ENCODE data around the gene CTDP1.

CTDP1 gene

DNA sequence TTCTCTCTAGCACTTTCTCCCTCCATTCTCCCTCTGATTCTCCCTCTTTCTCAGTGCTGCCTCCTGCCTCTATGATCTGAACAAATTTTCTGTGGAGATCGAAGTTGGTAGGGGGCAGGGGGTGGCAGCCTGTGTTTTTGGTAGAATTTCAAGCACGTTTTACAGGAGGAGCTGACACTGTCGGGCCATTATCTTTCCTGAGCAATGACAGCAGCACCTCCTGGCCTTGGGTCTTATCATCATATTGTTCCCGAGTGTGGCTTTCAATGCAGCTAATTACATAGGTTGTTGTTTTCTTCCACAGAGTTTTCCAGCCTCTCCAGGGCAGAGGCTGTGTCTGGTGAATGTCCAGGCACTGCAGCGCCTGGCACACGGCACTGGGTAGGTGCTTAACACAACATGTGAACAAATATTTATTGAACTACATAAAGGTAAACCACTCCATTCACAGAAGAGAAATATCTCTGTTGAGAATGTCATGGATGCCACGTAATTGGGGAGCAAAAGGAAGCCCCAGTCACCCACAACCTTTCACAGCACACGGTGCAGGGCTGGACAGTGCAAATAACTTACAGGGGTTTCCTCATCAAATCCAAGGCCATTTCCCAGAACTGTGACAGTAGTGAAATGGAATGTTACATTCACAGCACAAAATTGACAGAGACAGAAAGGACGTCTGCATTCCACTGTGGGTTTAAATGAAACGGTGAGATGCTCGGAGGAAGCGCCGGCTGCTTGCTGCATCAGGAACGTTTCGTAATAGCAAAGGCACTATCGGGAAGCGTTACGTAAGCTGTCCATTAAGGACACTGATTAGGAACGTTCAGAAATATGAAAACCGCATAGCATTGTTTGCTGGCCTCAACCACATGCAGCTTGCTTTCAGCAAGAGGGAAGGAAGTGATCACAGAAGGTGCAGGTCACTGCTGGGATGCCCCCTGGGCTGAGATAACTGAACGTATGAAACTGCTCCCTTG is 111.7 kb downstream of the CTDP1 start (continued):
- TF ChIP-seq, protein P1, sequence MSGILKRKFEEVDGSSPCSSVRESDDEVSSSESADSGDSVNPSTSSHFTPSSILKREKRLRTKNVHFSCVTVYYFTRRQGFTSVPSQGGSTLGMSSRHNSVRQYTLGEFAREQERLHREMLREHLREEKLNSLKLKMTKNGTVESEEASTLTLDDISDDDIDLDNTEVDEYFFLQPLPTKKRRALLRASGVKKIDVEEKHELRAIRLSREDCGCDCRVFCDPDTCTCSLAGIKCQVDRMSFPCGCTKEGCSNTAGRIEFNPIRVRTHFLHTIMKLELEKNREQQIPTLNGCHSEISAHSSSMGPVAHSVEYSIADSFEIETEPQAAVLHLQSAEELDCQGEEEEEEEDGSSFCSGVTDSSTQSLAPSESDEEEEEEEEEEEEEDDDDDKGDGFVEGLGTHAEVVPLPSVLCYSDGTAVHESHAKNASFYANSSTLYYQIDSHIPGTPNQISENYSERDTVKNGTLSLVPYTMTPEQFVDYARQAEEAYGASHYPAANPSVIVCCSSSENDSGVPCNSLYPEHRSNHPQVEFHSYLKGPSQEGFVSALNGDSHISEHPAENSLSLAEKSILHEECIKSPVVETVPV (CRISPR knock-in tag; IDR thresholded peaks at IDR 0.05) = no peak
- TF ChIP-seq ZFP30 (CRISPR knock-in tag; IDR thresholded peaks at IDR 0.05) = no peak

DNA sequence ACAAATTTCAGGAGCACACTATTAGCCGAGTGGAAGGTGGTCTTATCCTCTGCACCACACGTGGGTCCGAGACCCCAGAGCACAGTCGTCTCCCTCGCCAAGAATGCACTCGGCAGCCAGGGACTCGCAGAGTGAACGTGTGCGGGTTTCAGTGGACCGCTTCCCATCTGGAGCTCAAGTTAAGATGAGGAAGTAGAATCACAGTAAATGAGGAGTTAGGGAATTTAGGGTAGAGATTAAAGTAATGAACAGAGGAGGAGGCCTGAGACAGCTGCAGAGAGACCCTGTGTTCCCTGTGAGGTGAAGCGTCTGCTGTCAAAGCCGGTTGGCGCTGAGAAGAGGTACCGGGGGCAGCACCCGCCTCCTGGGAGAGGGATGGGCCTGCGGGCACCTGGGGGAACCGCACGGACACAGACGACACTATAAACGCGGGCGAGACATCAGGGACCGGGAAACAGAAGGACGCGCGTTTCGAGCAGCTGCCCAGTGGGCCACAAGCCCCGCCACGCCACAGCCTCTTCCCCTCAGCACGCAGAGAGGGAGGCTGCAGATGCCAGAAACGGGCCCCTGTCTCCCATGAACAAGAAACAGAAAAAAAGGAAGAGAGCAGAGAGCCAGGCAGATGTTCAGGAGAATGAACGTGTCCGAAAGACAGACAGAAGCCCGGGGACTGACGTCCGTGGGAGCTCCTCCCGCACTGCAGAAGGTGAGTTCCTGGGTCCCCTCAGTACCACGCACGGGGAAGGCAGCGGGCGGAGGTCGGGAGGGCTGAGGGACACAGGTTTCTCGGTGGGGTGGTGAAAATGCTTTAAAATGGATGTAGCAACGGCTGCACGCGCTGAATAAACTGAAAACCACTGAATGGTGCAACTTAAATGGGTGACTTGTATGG is 112.7 kb downstream of the CTDP1 start:
- ATAC-seq = no peak
- TF ChIP-seq ZFP30 (CRISPR knock-in tag; IDR thresholded peaks at IDR 0.05) (no peak), TOX (CRISPR knock-in tag; IDR thresholded peaks at IDR 0.05; ENCODE audit: borderline replicate concordance) (no peak)
- TF ChIP-seq, protein P2, sequence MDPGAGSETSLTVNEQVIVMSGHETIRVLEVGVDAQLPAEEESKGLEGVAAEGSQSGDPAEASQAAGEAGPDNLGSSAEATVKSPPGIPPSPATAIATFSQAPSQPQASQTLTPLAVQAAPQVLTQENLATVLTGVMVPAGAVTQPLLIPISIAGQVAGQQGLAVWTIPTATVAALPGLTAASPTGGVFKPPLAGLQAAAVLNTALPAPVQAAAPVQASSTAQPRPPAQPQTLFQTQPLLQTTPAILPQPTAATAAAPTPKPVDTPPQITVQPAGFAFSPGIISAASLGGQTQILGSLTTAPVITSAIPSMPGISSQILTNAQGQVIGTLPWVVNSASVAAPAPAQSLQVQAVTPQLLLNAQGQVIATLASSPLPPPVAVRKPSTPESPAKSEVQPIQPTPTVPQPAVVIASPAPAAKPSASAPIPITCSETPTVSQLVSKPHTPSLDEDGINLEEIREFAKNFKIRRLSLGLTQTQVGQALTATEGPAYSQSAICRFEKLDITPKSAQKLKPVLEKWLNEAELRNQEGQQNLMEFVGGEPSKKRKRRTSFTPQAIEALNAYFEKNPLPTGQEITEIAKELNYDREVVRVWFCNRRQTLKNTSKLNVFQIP (CRISPR knock-in tag; IDR thresholded peaks at IDR 0.05; ENCODE audit: borderline replicate concordance, low read depth) = no peak

DNA sequence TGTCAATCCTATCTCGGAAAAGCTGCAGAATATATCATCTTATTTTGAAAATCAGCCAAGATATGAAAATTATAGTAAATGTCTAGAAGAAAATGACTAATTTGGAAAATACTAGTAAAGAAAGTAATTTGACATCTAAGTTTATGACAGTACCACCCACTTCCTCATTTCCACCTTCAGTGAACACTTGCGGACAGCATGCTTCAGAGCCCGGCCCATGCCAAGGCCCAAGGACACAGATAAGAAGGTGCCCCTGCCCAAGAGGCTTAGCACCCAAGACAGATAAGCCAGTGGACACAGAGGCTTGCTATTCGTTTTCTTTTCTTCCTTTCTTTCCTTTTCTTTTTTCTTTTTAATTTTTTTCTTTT is 113.4 kb downstream of the CTDP1 start:
- TF ChIP-seq PPARA (CRISPR knock-in tag; IDR thresholded peaks at IDR 0.05; ENCODE audit: borderline replicate concordance) (no peak), ZFP3 (CRISPR knock-in tag; IDR thresholded peaks at IDR 0.05) (no peak), BACH2 (CRISPR knock-in tag; IDR thresholded peaks at IDR 0.05; ENCODE audit: borderline replicate concordance) (no peak), ZFP30 (CRISPR knock-in tag; IDR thresholded peaks at IDR 0.05) (no peak), ZNF70 (CRISPR knock-in tag; IDR thresholded peaks at IDR 0.05) (no peak), GLIS3 (CRISPR knock-in tag; IDR thresholded peaks at IDR 0.05) (no peak), CSDC2 (CRISPR knock-in tag; IDR thresholded peaks at IDR 0.05) (no peak), SNAI2 (CRISPR knock-in tag; IDR thresholded peaks at IDR 0.05) (no peak), ZC3H10 (CRISPR knock-in tag; IDR thresholded peaks at IDR 0.05) (no peak)
- TF ChIP-seq, protein P2 (CRISPR knock-in tag; IDR thresholded peaks at IDR 0.05; ENCODE audit: borderline replicate concordance, low read depth) = no peak
- no peak for ATAC-seq

DNA sequence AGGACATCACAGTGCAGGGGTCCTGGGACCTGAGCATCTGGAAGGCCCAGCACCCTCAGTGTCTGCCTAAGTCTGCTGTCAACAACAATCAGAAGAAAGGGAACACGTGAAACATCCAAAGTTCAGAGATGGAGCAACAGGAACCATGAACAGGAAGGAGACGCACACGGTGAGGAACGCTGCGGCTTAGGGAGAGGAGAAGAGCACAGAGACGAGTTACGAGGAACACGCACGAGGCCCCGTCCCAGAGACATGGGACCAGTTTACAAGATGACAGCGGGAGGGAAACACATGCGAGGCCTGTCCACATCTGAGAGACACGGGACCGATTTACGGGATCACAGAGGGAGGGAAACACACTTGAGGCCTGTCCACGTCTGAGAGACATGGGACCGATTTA is 115.2 kb downstream of the CTDP1 start:
- TF ChIP-seq OSR1 (CRISPR knock-in tag; IDR thresholded peaks at IDR 0.05) = no peak
- no peak for ATAC-seq

DNA sequence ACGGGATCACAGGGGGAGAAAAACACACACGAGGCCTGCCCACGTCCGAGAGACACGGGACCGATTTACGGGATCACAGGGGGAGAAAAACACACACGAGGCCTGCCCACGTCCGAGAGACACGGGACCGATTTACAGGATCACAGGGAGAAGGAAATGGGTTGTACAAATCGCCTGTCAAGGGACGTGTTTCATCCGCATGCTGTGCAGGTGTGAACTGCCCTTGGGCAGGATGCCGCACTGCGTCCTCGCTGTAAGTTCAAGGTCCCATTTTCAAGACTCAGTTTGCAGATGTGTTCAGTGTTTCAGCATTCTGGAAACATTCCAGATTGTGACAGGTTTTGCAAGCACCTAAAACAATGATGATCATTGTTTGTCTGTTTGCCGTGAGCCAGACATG is 115.8 kb downstream of the CTDP1 start:
- ATAC-seq = no peak
- TF ChIP-seq RARB (CRISPR knock-in tag; IDR thresholded peaks at IDR 0.05) (no peak), TCF4 (CRISPR knock-in tag; IDR thresholded peaks at IDR 0.05; ENCODE audit: borderline replicate concordance) (no peak), ZNF70 (CRISPR knock-in tag; IDR thresholded peaks at IDR 0.05) (no peak), CSDC2 (CRISPR knock-in tag; IDR thresholded peaks at IDR 0.05) (no peak), ZC3H10 (CRISPR knock-in tag; IDR thresholded peaks at IDR 0.05) (no peak), OSR1 (CRISPR knock-in tag; IDR thresholded peaks at IDR 0.05) (no peak), ZFP30 (CRISPR knock-in tag; IDR thresholded peaks at IDR 0.05) (no peak), ARNTL (CRISPR knock-in tag; IDR thresholded peaks at IDR 0.05; ENCODE audit: borderline replicate concordance, low read depth) (no peak)
- TF ChIP-seq, protein P3, sequence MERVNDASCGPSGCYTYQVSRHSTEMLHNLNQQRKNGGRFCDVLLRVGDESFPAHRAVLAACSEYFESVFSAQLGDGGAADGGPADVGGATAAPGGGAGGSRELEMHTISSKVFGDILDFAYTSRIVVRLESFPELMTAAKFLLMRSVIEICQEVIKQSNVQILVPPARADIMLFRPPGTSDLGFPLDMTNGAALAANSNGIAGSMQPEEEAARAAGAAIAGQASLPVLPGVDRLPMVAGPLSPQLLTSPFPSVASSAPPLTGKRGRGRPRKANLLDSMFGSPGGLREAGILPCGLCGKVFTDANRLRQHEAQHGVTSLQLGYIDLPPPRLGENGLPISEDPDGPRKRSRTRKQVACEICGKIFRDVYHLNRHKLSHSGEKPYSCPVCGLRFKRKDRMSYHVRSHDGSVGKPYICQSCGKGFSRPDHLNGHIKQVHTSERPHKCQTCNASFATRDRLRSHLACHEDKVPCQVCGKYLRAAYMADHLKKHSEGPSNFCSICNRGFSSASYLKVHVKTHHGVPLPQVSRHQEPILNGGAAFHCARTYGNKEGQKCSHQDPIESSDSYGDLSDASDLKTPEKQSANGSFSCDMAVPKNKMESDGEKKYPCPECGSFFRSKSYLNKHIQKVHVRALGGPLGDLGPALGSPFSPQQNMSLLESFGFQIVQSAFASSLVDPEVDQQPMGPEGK (CRISPR knock-in tag; IDR thresholded peaks at IDR 0.05; ENCODE audit: borderline replicate concordance) = no peak
